Fibroblast of skin of left quadriceps (primary cell): ENCODE measurements around the gene NCOA6.
A peak's percentile ranks its signal among the peaks of the same experiment; 100 is the strongest.

Experiments used
- DNase-seq, 2 experiments: peaks; one replicate each; pipeline ENCODE4 v3.0.0-alpha.2; 2013; ENCODE audit warnings: low read depth in 2 of 2

Gene NCOA6

GRCh38 chr20:34704177-34705007 lies 121.1 kb downstream of the NCOA6 start, which contains the start of gene TP53INP2:
TSS of gene TP53INP2 (plus strand) at chr20:34704344. CDS start at chr20:34708740, 4,396 bp downstream.
- DNase-seq: peak; percentile 66 to 71

- DNase-seq: no peak
These were observed 121.9 kb downstream of the NCOA6 start for GRCh38 chr20:34703424-34704176.

- no peak for DNase-seq
These were observed 122.4 kb downstream of the NCOA6 start for GRCh38 chr20:34703061-34703423.

- DNase-seq: no peak
These were observed 123.9 kb downstream of the NCOA6 start for GRCh38 chr20:34701405-34702085.

GRCh38 chr20:34693414-34693813 lies 132.0 kb downstream of the NCOA6 start:
- no peak for DNase-seq

GRCh38 chr20:34691838-34692237 lies 133.6 kb downstream of the NCOA6 start:
- no peak for DNase-seq

GRCh38 chr20:34689486-34689885 lies 136.0 kb downstream of the NCOA6 start:
- DNase-seq: no peak

GRCh38 chr20:34683667-34684066 lies 141.8 kb downstream of the NCOA6 start:
- DNase-seq: no peak

- no peak for DNase-seq
These were observed 144.8 kb downstream of the NCOA6 start for GRCh38 chr20:34680586-34681175.

GRCh38 chr20:34676642-34677373 lies 148.6 kb downstream of the NCOA6 start, which contains the start of gene PIGU:
TSS of gene PIGU (minus strand) at chr20:34677092. CDS start at chr20:34677085, 7 bp downstream.
- peak; percentile 79 to 80 for DNase-seq

- no peak for DNase-seq
These were observed 149.3 kb downstream of the NCOA6 start for GRCh38 chr20:34675993-34676641.

GRCh38 chr20:34675561-34675960 lies 149.9 kb downstream of the NCOA6 start:
- DNase-seq: no peak

GRCh38 chr20:34673412-34673811 lies 152.0 kb downstream of the NCOA6 start:
- DNase-seq: no peak

GRCh38 chr20:34669094-34669493 lies 156.4 kb downstream of the NCOA6 start:
- DNase-seq: no peak
